ENCODE results near the gene SLC15A3.

DNA sequence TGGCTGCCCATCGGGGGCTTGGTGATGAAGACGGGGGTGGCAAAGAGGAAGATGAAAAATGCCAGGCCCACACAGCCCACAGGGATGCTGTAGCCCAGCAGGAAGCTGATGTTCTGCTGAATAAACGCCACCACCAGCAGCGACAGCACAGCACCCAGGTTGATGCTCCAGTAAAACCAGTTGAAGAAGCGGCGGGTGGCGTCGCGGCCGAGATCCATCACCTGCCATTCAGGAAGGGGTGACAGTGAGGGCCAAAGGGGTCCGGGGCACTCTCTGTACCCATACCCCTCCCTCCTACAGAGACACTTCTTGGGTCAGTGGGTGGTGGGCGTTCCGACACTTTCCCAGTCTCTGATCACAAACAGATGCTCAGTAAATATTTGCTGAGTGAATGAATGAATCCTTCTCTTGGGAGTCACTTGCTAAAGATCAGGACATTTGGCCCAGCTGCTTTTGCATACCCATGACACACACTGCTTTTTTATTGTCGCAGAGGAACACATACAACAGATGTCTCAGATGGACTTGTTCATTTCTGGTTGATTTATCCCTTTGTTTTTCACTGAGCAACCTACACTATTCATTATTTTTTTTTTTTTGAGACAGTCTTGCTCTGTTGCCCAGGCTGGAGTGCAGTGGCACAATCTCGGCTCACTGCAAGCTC, 5.2 kb downstream of the SLC15A3 start:
- TF ChIP-seq POLR2AphosphoS5 (IDR thresholded peaks at IDR 0.05; ENCODE audit: insufficient read depth in 1 of 2, low read depth in 1 of 2) (no peak), POLR2A (IDR thresholded peaks at IDR 0.05) (no peak)
- TF ChIP-seq, protein P1, sequence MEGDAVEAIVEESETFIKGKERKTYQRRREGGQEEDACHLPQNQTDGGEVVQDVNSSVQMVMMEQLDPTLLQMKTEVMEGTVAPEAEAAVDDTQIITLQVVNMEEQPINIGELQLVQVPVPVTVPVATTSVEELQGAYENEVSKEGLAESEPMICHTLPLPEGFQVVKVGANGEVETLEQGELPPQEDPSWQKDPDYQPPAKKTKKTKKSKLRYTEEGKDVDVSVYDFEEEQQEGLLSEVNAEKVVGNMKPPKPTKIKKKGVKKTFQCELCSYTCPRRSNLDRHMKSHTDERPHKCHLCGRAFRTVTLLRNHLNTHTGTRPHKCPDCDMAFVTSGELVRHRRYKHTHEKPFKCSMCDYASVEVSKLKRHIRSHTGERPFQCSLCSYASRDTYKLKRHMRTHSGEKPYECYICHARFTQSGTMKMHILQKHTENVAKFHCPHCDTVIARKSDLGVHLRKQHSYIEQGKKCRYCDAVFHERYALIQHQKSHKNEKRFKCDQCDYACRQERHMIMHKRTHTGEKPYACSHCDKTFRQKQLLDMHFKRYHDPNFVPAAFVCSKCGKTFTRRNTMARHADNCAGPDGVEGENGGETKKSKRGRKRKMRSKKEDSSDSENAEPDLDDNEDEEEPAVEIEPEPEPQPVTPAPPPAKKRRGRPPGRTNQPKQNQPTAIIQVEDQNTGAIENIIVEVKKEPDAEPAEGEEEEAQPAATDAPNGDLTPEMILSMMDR (IDR thresholded peaks at IDR 0.05): no peak
